HG03175 (cell line): Measurements from ENCODE around the gene CTPS1.

Source experiments
- ATAC-seq: cut with Tn5 transposase; IDR thresholded peaks from one replicate; pipeline ENCODE4 v1.9.1; 2021; ENCODE audit warnings: mild to moderate bottlenecking, moderate library complexity; ENCODE audit not compliant: unreplicated experiment

The CTPS1 gene

GRCh38 chr1:40979241-40980067 is at the start of gene CTPS1:
Gene CTPS1 (plus strand): TSS chr1:40979696. CDS start chr1:40983291, 3,595 bp downstream.
- peak; percentile 89 for ATAC-seq

GRCh38 chr1:40930174-40930964 is 49.1 kb upstream of the CTPS1 start:
- ATAC-seq: no peak

- no peak for ATAC-seq
Observed at GRCh38 chr1:40931601-40932000, 47.9 kb upstream of the CTPS1 start.

GRCh38 chr1:40932006-40932405 is 47.5 kb upstream of the CTPS1 start:
- no peak for ATAC-seq

GRCh38 chr1:40936931-40937339 is 42.6 kb upstream of the CTPS1 start:
- no peak for ATAC-seq

- ATAC-seq: no peak
Observed at GRCh38 chr1:40938393-40938792, 41.1 kb upstream of the CTPS1 start.

GRCh38 chr1:40939320-40940059 is 40.0 kb upstream of the CTPS1 start:
- ATAC-seq: no peak

- ATAC-seq: no peak
Observed at GRCh38 chr1:40944326-40944725, 35.2 kb upstream of the CTPS1 start.

GRCh38 chr1:40944841-40945430 is 34.6 kb upstream of the CTPS1 start:
- no peak for ATAC-seq

- no peak for ATAC-seq
Observed at GRCh38 chr1:40945491-40945973, 34.0 kb upstream of the CTPS1 start.

GRCh38 chr1:40948741-40949443 is 30.6 kb upstream of the CTPS1 start:
- no peak for ATAC-seq

- ATAC-seq: no peak
Observed at GRCh38 chr1:40949563-40949962, 29.9 kb upstream of the CTPS1 start.

- no peak for ATAC-seq
Observed at GRCh38 chr1:40951943-40952743, 27.4 kb upstream of the CTPS1 start.

GRCh38 chr1:40952744-40953315 is 26.7 kb upstream of the CTPS1 start:
- ATAC-seq: no peak

- ATAC-seq: no peak
Observed at GRCh38 chr1:40954626-40955025, 24.9 kb upstream of the CTPS1 start.

- ATAC-seq: no peak
Observed at GRCh38 chr1:40955266-40955665, 24.2 kb upstream of the CTPS1 start.

GRCh38 chr1:40956407-40956806 is 23.1 kb upstream of the CTPS1 start:
- ATAC-seq: peak; percentile 69

- ATAC-seq: no peak
Observed at GRCh38 chr1:40958210-40958609, 21.3 kb upstream of the CTPS1 start.

- ATAC-seq: no peak
Observed at GRCh38 chr1:40965531-40965930, 14.0 kb upstream of the CTPS1 start.
